SJCRH30 (cell line): Measurements from ENCODE around the gene ORC4. TPM values are rescaled to one million over a fixed set of nuclear protein-coding genes. Genes with fewer than 3 reads are reported as not detected.

Experiments
- DNase-seq, 2 experiments: peaks; one replicate each; pipeline ENCODE4 v3.0.0-alpha.2; 2015 to 2020
- H3K27ac ChIP-seq: fragments of 250-450 bp; sonication (Bioruptor Pico); 2 replicates; pipeline ENCODE4 v1.5.1; 2020; ENCODE audit warnings: mild to moderate bottlenecking, moderate library complexity
- H3K27me3 ChIP-seq: fragments of 250-450 bp; sonication (Bioruptor Pico); 2 replicates; pipeline ENCODE4 v1.5.1; 2020; ENCODE audit warnings: mild to moderate bottlenecking, moderate library complexity
- H3K36me3 ChIP-seq: fragments of 250-450 bp; sonication (Bioruptor Pico); 2 replicates; pipeline ENCODE4 v1.5.1; 2020; ENCODE audit warnings: mild to moderate bottlenecking, moderate library complexity
- H3K4me1 ChIP-seq: fragments of 250-450 bp; sonication (Bioruptor Pico); 2 replicates; pipeline ENCODE4 v1.5.1; 2020; ENCODE audit warnings: mild to moderate bottlenecking, moderate library complexity
- H3K4me3 ChIP-seq: fragments of 250-450 bp; sonication (Bioruptor Pico); 2 replicates; pipeline ENCODE4 v1.5.1; 2020; ENCODE audit warnings: mild to moderate bottlenecking, moderate library complexity
- H3K9me3 ChIP-seq: fragments of 250-450 bp; sonication (Bioruptor Pico); replicated peaks from 2 replicates; pipeline ENCODE4 v1.5.1; 2020; ENCODE audit warnings: mild to moderate bottlenecking, moderate library complexity
- total RNA-seq: library from RNA; depleted of rRNA; stranded (reverse); fragments of >200 nt; shearing (Covaris generic); gene quantifications from 2 replicates; pipeline ENCODE4 v1.2.3, GENCODE V29; 2014; rRNA removed

ORC4 gene
- 84.7 and 108 TPM in 2 replicates for total RNA-seq

- peak within 1 kb of the TSS; percentile 74 for H3K4me3 ChIP-seq
- no peaks in the 10 kb centered on the region for H3K27me3 ChIP-seq
- H3K27ac ChIP-seq, result peak within 1 kb of the TSS; percentile 75
- no peaks in the 10 kb centered on the region for H3K9me3 ChIP-seq
- DNase-seq, result peak; percentile 99
- H3K36me3 ChIP-seq, result no peaks in the 10 kb centered on the region
- peaks cover 3% of the 10 kb centered on the region; the same call in 1 of the 2 replicates for H3K4me1 ChIP-seq
These were observed at the start of gene ORC4 for GRCh38 chr2:148020111-148021058. Gene ORC4, minus strand, starts transcription at chr2:148020737. Its CDS starts 44,779 bp downstream, at chr2:147975958.

GRCh38 chr2:148067801-148068200 is 47.3 kb upstream of the ORC4 start:
- Histone ChIP-seq H3K36me3 (no peaks in the 10 kb centered on the region), H3K4me1 (no peaks in the 10 kb centered on the region), H3K4me3 (no peak overlapping the region), H3K27me3 (no peaks in the 10 kb centered on the region), H3K9me3 (no peaks in the 10 kb centered on the region), H3K27ac (no peak overlapping the region)
- DNase-seq, result peak; percentile 2 to 4

- DNase-seq, result no peak
- no peaks in the 10 kb centered on the region for H3K27me3 ChIP-seq
- H3K36me3 ChIP-seq, result no peaks in the 10 kb centered on the region
- H3K4me3 ChIP-seq, result no peak overlapping the region
- no peaks in the 10 kb centered on the region for H3K9me3 ChIP-seq
- H3K4me1 ChIP-seq, result no peaks in the 10 kb centered on the region
- no peak overlapping the region for H3K27ac ChIP-seq
These were observed 45.4 kb upstream of the ORC4 start for GRCh38 chr2:148065936-148066335.

- H3K36me3 ChIP-seq, result no peaks in the 10 kb centered on the region
- no peak overlapping the region for H3K27ac ChIP-seq
- no peak overlapping the region for H3K4me3 ChIP-seq
- H3K27me3 ChIP-seq, result no peaks in the 10 kb centered on the region
- no peaks in the 10 kb centered on the region for H3K4me1 ChIP-seq
- H3K9me3 ChIP-seq, result no peaks in the 10 kb centered on the region
- no peak for DNase-seq
These were observed 43.1 kb upstream of the ORC4 start for GRCh38 chr2:148063633-148064032.

GRCh38 chr2:148058641-148059040 is 38.1 kb upstream of the ORC4 start:
- no peaks in the 10 kb centered on the region; the same call in 1 of the 2 replicates for H3K36me3 ChIP-seq
- no peaks in the 10 kb centered on the region for H3K27me3 ChIP-seq
- no peaks in the 10 kb centered on the region for H3K4me1 ChIP-seq
- no peak overlapping the region for H3K27ac ChIP-seq
- no peak overlapping the region for H3K4me3 ChIP-seq
- no peaks in the 10 kb centered on the region for H3K9me3 ChIP-seq
- no peak for DNase-seq

- H3K9me3 ChIP-seq, result no peaks in the 10 kb centered on the region
- no peaks in the 10 kb centered on the region for H3K36me3 ChIP-seq
- no peaks in the 10 kb centered on the region for H3K4me1 ChIP-seq
- H3K27ac ChIP-seq, result no peak overlapping the region
- H3K27me3 ChIP-seq, result no peaks in the 10 kb centered on the region
- no peak for DNase-seq
- no peak overlapping the region for H3K4me3 ChIP-seq
These were observed 32.1 kb upstream of the ORC4 start for GRCh38 chr2:148052687-148053086.

GRCh38 chr2:148049284-148049683 is 28.7 kb upstream of the ORC4 start:
- no peaks in the 10 kb centered on the region for H3K9me3 ChIP-seq
- no peaks in the 10 kb centered on the region for H3K36me3 ChIP-seq
- H3K27me3 ChIP-seq, result no peaks in the 10 kb centered on the region
- H3K4me3 ChIP-seq, result no peak overlapping the region
- no peak for DNase-seq
- no peaks in the 10 kb centered on the region for H3K4me1 ChIP-seq
- no peak overlapping the region for H3K27ac ChIP-seq

GRCh38 chr2:148048475-148049221 is 28.1 kb upstream of the ORC4 start:
- no peak overlapping the region for H3K27ac ChIP-seq
- no peaks in the 10 kb centered on the region for H3K9me3 ChIP-seq
- H3K36me3 ChIP-seq, result no peaks in the 10 kb centered on the region
- no peaks in the 10 kb centered on the region for H3K4me1 ChIP-seq
- no peak overlapping the region for H3K4me3 ChIP-seq
- H3K27me3 ChIP-seq, result no peaks in the 10 kb centered on the region
- peak in 1 of 2 experiments; percentile 1 for DNase-seq

- no peak for DNase-seq
- Histone ChIP-seq H3K9me3 (no peaks in the 10 kb centered on the region), H3K36me3 (no peaks in the 10 kb centered on the region), H3K27ac (no peak overlapping the region), H3K27me3 (no peaks in the 10 kb centered on the region), H3K4me1 (no peaks in the 10 kb centered on the region), H3K4me3 (no peak overlapping the region)
These were observed 26.3 kb upstream of the ORC4 start for GRCh38 chr2:148046802-148047201.

GRCh38 chr2:148044322-148044721 is 23.8 kb upstream of the ORC4 start:
- DNase-seq, result no peak
- H3K27ac ChIP-seq, result no peak overlapping the region

GRCh38 chr2:148042219-148042618 is 21.7 kb upstream of the ORC4 start:
- Histone ChIP-seq H3K4me1 (no peaks in the 10 kb centered on the region), H3K27ac (no peak overlapping the region), H3K4me3 (no peak overlapping the region), H3K36me3 (no peaks in the 10 kb centered on the region), H3K27me3 (no peaks in the 10 kb centered on the region), H3K9me3 (no peaks in the 10 kb centered on the region)
- no peak for DNase-seq

More at GRCh38 chr2:148044322-148044721, 23.8 kb upstream of the ORC4 start:
- Histone ChIP-seq H3K4me3 (no peak overlapping the region), H3K4me1 (no peaks in the 10 kb centered on the region), H3K9me3 (no peaks in the 10 kb centered on the region), H3K36me3 (no peaks in the 10 kb centered on the region), H3K27me3 (no peaks in the 10 kb centered on the region)

GRCh38 chr2:148039783-148040182 is 19.2 kb upstream of the ORC4 start:
- no peaks in the 10 kb centered on the region for H3K9me3 ChIP-seq
- H3K27me3 ChIP-seq, result no peaks in the 10 kb centered on the region
- no peaks in the 10 kb centered on the region for H3K4me1 ChIP-seq
- no peaks in the 10 kb centered on the region for H3K36me3 ChIP-seq
- no peak overlapping the region for H3K4me3 ChIP-seq
- no peak overlapping the region for H3K27ac ChIP-seq
- DNase-seq, result no peak

- H3K9me3 ChIP-seq, result no peaks in the 10 kb centered on the region
- H3K4me3 ChIP-seq, result no peak overlapping the region
- H3K27me3 ChIP-seq, result no peaks in the 10 kb centered on the region
- DNase-seq, result no peak
- no peaks in the 10 kb centered on the region for H3K36me3 ChIP-seq
- H3K27ac ChIP-seq, result no peak overlapping the region
- no peaks in the 10 kb centered on the region for H3K4me1 ChIP-seq
These were observed 11.7 kb upstream of the ORC4 start for GRCh38 chr2:148032215-148032614.

- no peak for DNase-seq
- H3K27me3 ChIP-seq, result no peaks in the 10 kb centered on the region
- 0 out of 2 replicates have a peak, but pooled peaks cover under 1% of the 10 kb centered on the region for H3K36me3 ChIP-seq
- no peaks in the 10 kb centered on the region for H3K4me1 ChIP-seq
- H3K27ac ChIP-seq, result no peak overlapping the region
- no peaks in the 10 kb centered on the region for H3K9me3 ChIP-seq
- no peak overlapping the region for H3K4me3 ChIP-seq
These were observed 10.6 kb upstream of the ORC4 start for GRCh38 chr2:148031152-148031551.

GRCh38 chr2:148028781-148029180 is 8.2 kb upstream of the ORC4 start:
- H3K27me3 ChIP-seq, result no peaks in the 10 kb centered on the region
- 0 out of 2 replicates have a peak, but pooled peaks cover 4% of the 10 kb centered on the region for H3K36me3 ChIP-seq
- H3K9me3 ChIP-seq, result no peaks in the 10 kb centered on the region
- no peak for DNase-seq
- H3K4me3 ChIP-seq, result no peak overlapping the region
- H3K4me1 ChIP-seq, result no peaks in the 10 kb centered on the region
- no peak overlapping the region for H3K27ac ChIP-seq
